GM12878 (cell line): ENCODE data around the gene OSMR.

Experiments
- EP300 ChIP-seq, 2 experiments: fragments of 150-350 bp in 1 of 2; IDR thresholded peaks; 2 replicates each; pipeline ENCODE4 v1.6.1; 2011 to 2012; ENCODE audit warnings: low read depth in 2 of 2, low read length in 2 of 2, borderline replicate concordance in 1 of 2, improper control_type of control experiment in 1 of 2, inconsistent platforms in 1 of 2; ENCODE audit not compliant: control insufficient read depth in 1 of 2
- TF ChIP-seq, protein P1 (sequence below), 3 experiments: IDR thresholded peaks in 2 of 3; conservative IDR thresholded peaks in 1 of 3; 2 replicates each; pipeline ENCODE4 v1.5.1; 2011; ENCODE audit warnings: low read depth in 3 of 3, low read length in 3 of 3, mild to moderate bottlenecking in 3 of 3, control low read depth in 2 of 3, moderate library complexity in 2 of 3, inconsistent platforms in 1 of 3, mixed read lengths in 1 of 3; ENCODE audit not compliant: control insufficient read depth in 2 of 3, insufficient read depth in 1 of 3; ENCODE audit errors: extremely low read depth in 1 of 3
- TF ChIP-seq, protein P2 (sequence below): IDR thresholded peaks from 2 replicates; pipeline ENCODE4 v1.6.1; 2012; ENCODE audit warnings: low read depth, low read length, improper control_type of control experiment
- TF ChIP-seq, protein P3 (sequence below): IDR thresholded peaks from 2 replicates; pipeline ENCODE4 v1.6.1; 2011; ENCODE audit warnings: low read depth, mild to moderate bottlenecking, low read length, moderate library complexity, borderline replicate concordance; ENCODE audit errors: extremely low read depth

DNA sequence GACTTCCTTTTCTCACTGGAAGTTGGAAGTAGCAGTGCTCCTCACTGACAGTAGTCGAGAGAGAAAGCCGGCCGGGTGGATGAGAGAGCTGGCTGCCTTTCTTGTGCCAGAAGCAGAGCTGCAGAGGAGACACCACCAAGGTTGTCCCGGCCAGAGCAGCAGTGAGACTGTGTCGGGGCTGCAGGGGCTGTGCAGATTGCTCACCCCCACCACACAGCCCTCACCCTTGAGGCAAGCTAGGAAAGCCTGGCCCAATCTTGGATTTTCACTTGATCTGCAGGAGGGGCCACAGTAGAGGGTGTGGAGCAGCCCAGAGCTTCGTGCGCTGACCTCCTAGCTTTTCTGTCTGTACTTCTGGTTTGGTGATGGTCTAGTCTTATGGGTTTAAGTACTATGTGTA, 9.1 kb downstream of the OSMR start:
- no peak for TF ChIP-seq EP300 (IDR thresholded peaks at IDR 0.05; ENCODE audit: borderline replicate concordance in 1 of 2, control insufficient read depth in 1 of 2, low read depth in 2 of 2, low read length in 2 of 2)
- TF ChIP-seq, protein P1, sequence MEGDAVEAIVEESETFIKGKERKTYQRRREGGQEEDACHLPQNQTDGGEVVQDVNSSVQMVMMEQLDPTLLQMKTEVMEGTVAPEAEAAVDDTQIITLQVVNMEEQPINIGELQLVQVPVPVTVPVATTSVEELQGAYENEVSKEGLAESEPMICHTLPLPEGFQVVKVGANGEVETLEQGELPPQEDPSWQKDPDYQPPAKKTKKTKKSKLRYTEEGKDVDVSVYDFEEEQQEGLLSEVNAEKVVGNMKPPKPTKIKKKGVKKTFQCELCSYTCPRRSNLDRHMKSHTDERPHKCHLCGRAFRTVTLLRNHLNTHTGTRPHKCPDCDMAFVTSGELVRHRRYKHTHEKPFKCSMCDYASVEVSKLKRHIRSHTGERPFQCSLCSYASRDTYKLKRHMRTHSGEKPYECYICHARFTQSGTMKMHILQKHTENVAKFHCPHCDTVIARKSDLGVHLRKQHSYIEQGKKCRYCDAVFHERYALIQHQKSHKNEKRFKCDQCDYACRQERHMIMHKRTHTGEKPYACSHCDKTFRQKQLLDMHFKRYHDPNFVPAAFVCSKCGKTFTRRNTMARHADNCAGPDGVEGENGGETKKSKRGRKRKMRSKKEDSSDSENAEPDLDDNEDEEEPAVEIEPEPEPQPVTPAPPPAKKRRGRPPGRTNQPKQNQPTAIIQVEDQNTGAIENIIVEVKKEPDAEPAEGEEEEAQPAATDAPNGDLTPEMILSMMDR (IDR thresholded peaks at IDR 0.05 in 2 of 3, conservative IDR thresholded peaks at IDR 0.05 in 1 of 3; ENCODE audit: control insufficient read depth in 2 of 3, extremely low read depth in 1 of 3, insufficient read depth in 1 of 3, low read depth in 3 of 3, low read length in 3 of 3): no peak
- TF ChIP-seq, protein P2, sequence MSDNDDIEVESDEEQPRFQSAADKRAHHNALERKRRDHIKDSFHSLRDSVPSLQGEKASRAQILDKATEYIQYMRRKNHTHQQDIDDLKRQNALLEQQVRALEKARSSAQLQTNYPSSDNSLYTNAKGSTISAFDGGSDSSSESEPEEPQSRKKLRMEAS: no peak
- TF ChIP-seq, protein P3, sequence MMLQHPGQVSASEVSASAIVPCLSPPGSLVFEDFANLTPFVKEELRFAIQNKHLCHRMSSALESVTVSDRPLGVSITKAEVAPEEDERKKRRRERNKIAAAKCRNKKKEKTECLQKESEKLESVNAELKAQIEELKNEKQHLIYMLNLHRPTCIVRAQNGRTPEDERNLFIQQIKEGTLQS: no peak
